ENCODE results near the gene ANGPTL2. TPM values are rescaled to one million over a fixed set of nuclear protein-coding genes. Genes with fewer than 3 reads are reported as not detected.

The ANGPTL2 gene
- polyA plus RNA-seq, 1 of the 3 experiments (the other 2 are of a cell fraction), result 12.3 TPM

GRCh38 chr9:127059030-127059429, 63.4 kb downstream of the ANGPTL2 start:
- no peaks in the 10 kb centered on the region for H3K9me2 ChIP-seq
- H3K9me3 ChIP-seq, result no peaks in the 10 kb centered on the region
- peaks cover 0 to 5% of the 10 kb centered on the region in 2 experiments; a peak in 1 of 4 replicates for H3K4me1 ChIP-seq (ENCODE audit: control insufficient read depth in 1 of 2, insufficient read depth in 2 of 2, low read depth in 1 of 2, low read length in 1 of 2)
- no peak for DNase-seq
- H3K27me3 ChIP-seq (ENCODE audit: insufficient read depth), result no peaks in the 10 kb centered on the region
- no peak overlapping the region for H3K4me2 ChIP-seq
- CTCF ChIA-PET, result interaction anchor here (1.7 kb wide), 1 partner anchor 14 kb away, joined by 3 read pairs; no protein-coding TSS in a partner anchor
- H3K79me2 ChIP-seq (ENCODE audit: insufficient read depth), result no peaks in the 10 kb centered on the region
- no peak overlapping the region for H2AFZ ChIP-seq (ENCODE audit: low read depth)
- 100% methylated on average over 1 of the region's 2 CpGs for WGBS (ENCODE audit: low lambda C conversion rate)
- H3K27ac ChIP-seq (ENCODE audit: low read depth in 2 of 2, low read length in 1 of 2), result no peak overlapping the region
- H3K9ac ChIP-seq, result no peak overlapping the region
- H3K4me3 ChIP-seq (ENCODE audit: low read depth in 2 of 2, low read length in 1 of 2), result no peak overlapping the region
- POLR2A ChIA-PET, result no interaction called here
- H3K36me3 ChIP-seq (replicated peaks in 1 of 2; ENCODE audit: control insufficient read depth in 1 of 2, insufficient read depth in 2 of 2, low read length in 1 of 2), result no peaks in the 10 kb centered on the region
- no peaks in the 10 kb centered on the region for H4K20me1 ChIP-seq (ENCODE audit: insufficient read depth)
- no peaks in the 10 kb centered on the region for H3F3A ChIP-seq (replicated peaks; ENCODE audit: insufficient read depth)
- TF ChIP-seq IRF3 (IDR thresholded peaks at IDR 0.05; ENCODE audit: low read depth, low read length) (no peak), JUND (IDR thresholded peaks at IDR 0.05) (no peak), TEAD4 (IDR thresholded peaks at IDR 0.05; ENCODE audit: borderline replicate concordance, insufficient read depth) (no peak)

GRCh38 chr9:127058645-127059021, 63.8 kb downstream of the ANGPTL2 start:
- H3K9me2 ChIP-seq, result no peaks in the 10 kb centered on the region
- H3K27ac ChIP-seq (ENCODE audit: low read depth in 2 of 2, low read length in 1 of 2), result no peak overlapping the region; a peak in 1 of 4 replicates
- H3K27me3 ChIP-seq (ENCODE audit: insufficient read depth), result no peaks in the 10 kb centered on the region
- H3K9ac ChIP-seq, result no peak overlapping the region
- no peaks in the 10 kb centered on the region for H4K20me1 ChIP-seq (ENCODE audit: insufficient read depth)
- no peak overlapping the region for H3K4me3 ChIP-seq (ENCODE audit: low read depth in 2 of 2, low read length in 1 of 2)
- no peak for DNase-seq
- WGBS (ENCODE audit: low lambda C conversion rate), result 81% methylated on average over 4 of the region's 4 CpGs
- no peaks in the 10 kb centered on the region for H3F3A ChIP-seq (replicated peaks; ENCODE audit: insufficient read depth)
- H3K4me2 ChIP-seq, result no peak overlapping the region
- no peaks in the 10 kb centered on the region for H3K36me3 ChIP-seq (replicated peaks in 1 of 2; ENCODE audit: control insufficient read depth in 1 of 2, insufficient read depth in 2 of 2, low read length in 1 of 2)
- CTCF ChIA-PET, result interaction anchor here (1.7 kb wide), 1 partner anchor 15 kb away, joined by 3 read pairs; no protein-coding TSS in a partner anchor
- POLR2A ChIA-PET, result no interaction called here
- no peaks in the 10 kb centered on the region for H3K79me2 ChIP-seq (ENCODE audit: insufficient read depth)
- no peaks in the 10 kb centered on the region for H3K9me3 ChIP-seq
- no peak overlapping the region for H2AFZ ChIP-seq (ENCODE audit: low read depth)
- peaks cover 0 to 5% of the 10 kb centered on the region in 2 experiments; a peak in 1 of 4 replicates for H3K4me1 ChIP-seq (ENCODE audit: control insufficient read depth in 1 of 2, insufficient read depth in 2 of 2, low read depth in 1 of 2, low read length in 1 of 2)
- no peak for TF ChIP-seq REST (IDR thresholded peaks at IDR 0.05; ENCODE audit: low read depth, low read length)
- TF ChIP-seq PBX3 (IDR thresholded peaks at IDR 0.05), result no peak
- no peak for TF ChIP-seq TAF1 (IDR thresholded peaks at IDR 0.05; ENCODE audit: borderline replicate concordance, low read depth, low read length)
- no peak for TF ChIP-seq MEF2A (IDR thresholded peaks at IDR 0.05; ENCODE audit: borderline replicate concordance, low read depth)
- no peak for TF ChIP-seq ZBTB33 (IDR thresholded peaks at IDR 0.05; ENCODE audit: borderline replicate concordance, low read depth)
- TF ChIP-seq SIN3A (IDR thresholded peaks at IDR 0.05; ENCODE audit: borderline replicate concordance, low read depth, low read length), result no peak
- TF ChIP-seq FOXJ3 (CRISPR knock-in tag; IDR thresholded peaks at IDR 0.05), result no peak
- TF ChIP-seq ELF1 (IDR thresholded peaks at IDR 0.05), result no peak
- no peak for TF ChIP-seq RFX5 (IDR thresholded peaks at IDR 0.05; ENCODE audit: low read length)

Data from SK-N-SH (cell line).